Measurements from ENCODE around the gene SLC11A2.
A peak's percentile ranks its signal among the peaks of the same experiment; 100 is the strongest.

Gene SLC11A2

DNA sequence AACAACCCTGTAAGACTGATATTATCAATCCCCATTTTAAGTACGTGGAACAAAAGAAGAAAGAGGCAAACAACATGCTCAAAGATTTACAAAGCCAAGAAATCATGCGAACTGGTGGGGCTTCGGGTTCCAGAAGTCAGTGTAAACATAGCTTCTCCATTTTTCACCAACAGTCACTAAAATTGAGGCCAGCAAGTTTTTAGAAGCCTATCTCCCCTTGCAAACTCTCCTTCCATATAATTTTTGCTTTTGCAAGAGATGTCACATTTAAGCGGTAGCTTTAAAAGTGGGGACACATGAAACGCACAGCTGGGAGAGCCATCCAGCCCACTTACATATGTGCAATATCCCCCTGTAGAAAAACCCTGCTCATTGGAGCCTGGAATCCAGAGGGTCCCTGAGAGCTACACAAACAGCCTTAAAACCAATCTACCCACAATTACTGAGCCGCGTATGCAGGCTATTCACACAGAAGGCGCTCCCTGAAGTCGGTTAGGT, 797 bp downstream of the SLC11A2 start:
- peaks cover 53% of the 10 kb centered on the region for H3K4me1 ChIP-seq (ENCODE audit: insufficient read depth, low read length, severe bottlenecking)

DNA sequence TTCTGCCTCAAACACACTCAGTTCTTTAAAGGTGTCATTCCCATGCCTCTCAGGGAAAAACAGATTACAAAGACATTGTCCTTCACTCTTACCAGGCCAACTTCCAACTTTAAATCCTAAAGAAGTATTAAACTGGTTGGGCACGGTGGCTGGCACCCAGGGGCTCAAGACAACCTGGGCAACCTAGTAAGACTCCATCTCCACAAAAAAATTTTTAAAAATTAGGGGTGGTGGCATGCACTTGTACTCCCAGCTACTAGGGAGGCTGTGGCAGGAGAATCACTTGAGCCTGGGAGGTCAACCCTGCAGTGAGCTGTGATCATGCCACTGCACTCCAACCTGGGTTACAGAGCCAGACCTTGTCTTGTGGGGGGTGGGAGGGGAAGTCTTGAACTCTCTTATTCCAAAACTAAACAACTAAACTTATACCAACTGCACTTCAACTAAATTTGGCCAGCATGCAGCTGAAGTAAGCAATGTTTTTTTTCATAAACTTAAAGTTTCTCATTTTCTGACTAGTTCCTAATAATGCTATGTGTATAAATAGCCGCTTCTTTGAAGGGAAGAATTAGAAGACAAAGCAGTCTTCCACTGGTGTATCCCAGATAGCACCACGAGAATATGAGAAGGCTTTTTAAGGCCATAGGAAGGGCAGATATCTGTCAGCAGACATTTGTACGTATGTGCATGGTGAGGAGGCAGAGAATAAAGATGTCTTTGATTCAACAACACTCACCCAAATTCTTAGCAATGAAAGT, 2.4 kb downstream of the SLC11A2 start:
- H3K79me2 ChIP-seq (ENCODE audit: insufficient read depth, low read length): peaks cover 65% of the 10 kb centered on the region

More for the DNA sequence above, 797 bp downstream of the SLC11A2 start:
- peaks cover 49% of the 10 kb centered on the region for H3K79me2 ChIP-seq (ENCODE audit: insufficient read depth, low read length)
- H3K9me3 ChIP-seq (ENCODE audit: low read length): no peaks in the 10 kb centered on the region
- H3K9me2 ChIP-seq (ENCODE audit: low read depth, low read length): no peaks in the 10 kb centered on the region
- H3K4me3 ChIP-seq (ENCODE audit: low read depth, low read length, poor library complexity, severe bottlenecking): peak overlapping the region; percentile 81
- no peak for TF ChIP-seq EZH2 (IDR thresholded peaks at IDR 0.05; ENCODE audit: borderline replicate concordance, low read length)
- TF ChIP-seq, protein P1, sequence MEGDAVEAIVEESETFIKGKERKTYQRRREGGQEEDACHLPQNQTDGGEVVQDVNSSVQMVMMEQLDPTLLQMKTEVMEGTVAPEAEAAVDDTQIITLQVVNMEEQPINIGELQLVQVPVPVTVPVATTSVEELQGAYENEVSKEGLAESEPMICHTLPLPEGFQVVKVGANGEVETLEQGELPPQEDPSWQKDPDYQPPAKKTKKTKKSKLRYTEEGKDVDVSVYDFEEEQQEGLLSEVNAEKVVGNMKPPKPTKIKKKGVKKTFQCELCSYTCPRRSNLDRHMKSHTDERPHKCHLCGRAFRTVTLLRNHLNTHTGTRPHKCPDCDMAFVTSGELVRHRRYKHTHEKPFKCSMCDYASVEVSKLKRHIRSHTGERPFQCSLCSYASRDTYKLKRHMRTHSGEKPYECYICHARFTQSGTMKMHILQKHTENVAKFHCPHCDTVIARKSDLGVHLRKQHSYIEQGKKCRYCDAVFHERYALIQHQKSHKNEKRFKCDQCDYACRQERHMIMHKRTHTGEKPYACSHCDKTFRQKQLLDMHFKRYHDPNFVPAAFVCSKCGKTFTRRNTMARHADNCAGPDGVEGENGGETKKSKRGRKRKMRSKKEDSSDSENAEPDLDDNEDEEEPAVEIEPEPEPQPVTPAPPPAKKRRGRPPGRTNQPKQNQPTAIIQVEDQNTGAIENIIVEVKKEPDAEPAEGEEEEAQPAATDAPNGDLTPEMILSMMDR (IDR thresholded peaks at IDR 0.05; ENCODE audit: low read length): no peak
- no peaks in the 10 kb centered on the region for H3F3A ChIP-seq (ENCODE audit: insufficient read depth, low read length)
- H3K27ac ChIP-seq (ENCODE audit: low read depth, low read length, poor library complexity, severe bottlenecking): peak overlapping the region; percentile 77
- H3K4me2 ChIP-seq (ENCODE audit: low read length): peak overlapping the region; percentile 91
- 0 out of 2 replicates have a peak, but pooled peaks cover 3% of the 10 kb centered on the region for H3K36me3 ChIP-seq (ENCODE audit: insufficient read depth, low read length)
- H3K9ac ChIP-seq (ENCODE audit: low read length): peak overlapping the region; percentile 83
- no peaks in the 10 kb centered on the region for H4K20me1 ChIP-seq (ENCODE audit: insufficient read depth, low read length)
- no peaks in the 10 kb centered on the region for H3K27me3 ChIP-seq (ENCODE audit: insufficient read depth, low read length)
- no peak overlapping the region for H2AFZ ChIP-seq (ENCODE audit: low read length)

DNA sequence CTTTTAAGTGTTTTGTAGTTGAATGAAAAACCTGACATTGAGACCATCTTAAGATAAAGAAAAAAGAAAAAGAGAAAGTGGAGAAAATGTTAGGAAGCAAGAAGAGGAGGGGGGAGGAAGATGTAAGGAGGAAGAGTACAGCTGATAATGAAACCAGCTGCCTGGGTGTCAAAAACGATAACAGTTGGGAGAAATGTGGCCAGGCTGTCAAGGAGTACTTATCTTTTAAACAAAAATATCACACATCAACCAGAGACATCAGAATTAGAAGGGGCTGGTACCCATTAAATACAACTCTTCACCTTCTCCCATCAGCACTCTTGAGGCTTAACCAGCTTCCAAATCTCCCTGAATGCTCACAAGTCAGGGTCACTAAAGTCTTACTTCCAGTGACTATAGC, 4.5 kb downstream of the SLC11A2 start:
- TF ChIP-seq EZH2 (IDR thresholded peaks at IDR 0.05; ENCODE audit: borderline replicate concordance, low read length): no peak
- TF ChIP-seq, protein P1 (IDR thresholded peaks at IDR 0.05; ENCODE audit: low read length): no peak
- Histone ChIP-seq H2AFZ (ENCODE audit: low read length) (no peak overlapping the region), H3K9me3 (ENCODE audit: low read length) (no peaks in the 10 kb centered on the region), H3K27me3 (ENCODE audit: insufficient read depth, low read length) (no peaks in the 10 kb centered on the region), H3K4me3 (ENCODE audit: low read depth, low read length, poor library complexity, severe bottlenecking) (no peak overlapping the region), H3K4me1 (ENCODE audit: insufficient read depth, low read length, severe bottlenecking) (peaks cover 56% of the 10 kb centered on the region), H3K27ac (ENCODE audit: low read depth, low read length, poor library complexity, severe bottlenecking) (peak overlapping the region; percentile 20), H3F3A (ENCODE audit: insufficient read depth, low read length) (no peaks in the 10 kb centered on the region), H3K9ac (ENCODE audit: low read length) (no peak overlapping the region), H3K4me2 (ENCODE audit: low read length) (peak overlapping the region; percentile 26; the same call in 1 of the 2 replicates), H3K79me2 (ENCODE audit: insufficient read depth, low read length) (peaks cover 84% of the 10 kb centered on the region), H3K36me3 (ENCODE audit: insufficient read depth, low read length) (0 out of 2 replicates have a peak, but pooled peaks cover 3% of the 10 kb centered on the region), H4K20me1 (ENCODE audit: insufficient read depth, low read length) (no peaks in the 10 kb centered on the region), H3K9me2 (ENCODE audit: low read depth, low read length) (no peaks in the 10 kb centered on the region)

More for the DNA sequence above, 2.4 kb downstream of the SLC11A2 start:
- Histone ChIP-seq H2AFZ (ENCODE audit: low read length) (no peak overlapping the region), H3K4me2 (ENCODE audit: low read length) (peak overlapping the region; percentile 91), H3K9me2 (ENCODE audit: low read depth, low read length) (no peaks in the 10 kb centered on the region), H3K27ac (ENCODE audit: low read depth, low read length, poor library complexity, severe bottlenecking) (no peak overlapping the region), H4K20me1 (ENCODE audit: insufficient read depth, low read length) (no peaks in the 10 kb centered on the region), H3K9me3 (ENCODE audit: low read length) (no peaks in the 10 kb centered on the region), H3K4me3 (ENCODE audit: low read depth, low read length, poor library complexity, severe bottlenecking) (peak overlapping the region; percentile 81), H3K27me3 (ENCODE audit: insufficient read depth, low read length) (no peaks in the 10 kb centered on the region), H3K36me3 (ENCODE audit: insufficient read depth, low read length) (0 out of 2 replicates have a peak, but pooled peaks cover 3% of the 10 kb centered on the region), H3F3A (ENCODE audit: insufficient read depth, low read length) (no peaks in the 10 kb centered on the region), H3K9ac (ENCODE audit: low read length) (peak overlapping the region; percentile 83; the same call in 1 of the 2 replicates), H3K4me1 (ENCODE audit: insufficient read depth, low read length, severe bottlenecking) (peaks cover 69% of the 10 kb centered on the region)
- TF ChIP-seq EZH2 (IDR thresholded peaks at IDR 0.05; ENCODE audit: borderline replicate concordance, low read length): no peak
- TF ChIP-seq, protein P1 (IDR thresholded peaks at IDR 0.05; ENCODE audit: low read length): no peak
